HL-60/S4 treated with phorbol 12-myristate 13-acetate at 8.2 ng/mL for 4 days and 3 days (cell line): ENCODE results near the gene SCML1.

Source experiments
- in situ Hi-C: fragments of 300-500 bp; cut with MboI; formaldehyde crosslinking; loops from 2 replicates; pipeline ENCODE4 v1.15.0; 2022; ENCODE audit warnings: low sequenced_read_pairs

Gene SCML1

DNA sequence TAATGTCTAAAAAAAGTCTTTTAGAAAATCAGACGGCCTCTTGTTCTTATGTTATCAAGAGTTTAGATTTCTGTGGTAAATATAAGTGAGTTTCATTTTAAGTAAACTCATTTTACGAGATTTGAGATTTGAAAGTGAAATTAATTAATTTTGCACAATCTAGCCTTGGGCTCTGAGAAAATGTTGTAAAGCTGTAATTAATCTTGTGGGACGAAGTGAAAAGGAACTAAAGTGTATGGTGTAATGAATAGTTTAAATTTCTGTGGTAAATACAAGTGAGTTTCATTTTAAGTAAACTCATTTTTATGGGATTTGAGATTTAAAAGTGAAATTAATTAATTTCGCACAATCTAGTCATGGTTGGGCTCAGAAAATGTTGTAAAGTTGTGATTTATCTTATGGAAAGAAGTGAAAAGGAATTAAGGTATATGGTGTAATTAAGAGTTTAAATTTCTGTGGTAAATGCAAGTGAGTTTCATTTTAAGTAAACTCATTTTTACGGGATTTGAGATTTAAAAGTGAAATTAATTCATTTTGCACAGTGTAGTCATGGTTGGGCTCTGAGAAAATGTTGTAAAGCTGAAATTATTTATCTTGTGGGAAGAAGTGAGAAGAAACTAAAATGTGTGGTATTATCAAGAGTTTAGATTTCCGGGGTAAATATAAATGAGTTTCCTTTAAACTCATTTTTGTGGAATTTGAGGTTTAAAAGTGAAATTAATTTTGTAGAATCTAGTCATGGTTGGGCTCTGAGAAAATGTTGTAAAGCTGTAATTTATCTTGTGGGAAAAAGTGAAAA is 1.6 kb downstream of the SCML1 start:
- in situ Hi-C loops, result no loop called here

DNA sequence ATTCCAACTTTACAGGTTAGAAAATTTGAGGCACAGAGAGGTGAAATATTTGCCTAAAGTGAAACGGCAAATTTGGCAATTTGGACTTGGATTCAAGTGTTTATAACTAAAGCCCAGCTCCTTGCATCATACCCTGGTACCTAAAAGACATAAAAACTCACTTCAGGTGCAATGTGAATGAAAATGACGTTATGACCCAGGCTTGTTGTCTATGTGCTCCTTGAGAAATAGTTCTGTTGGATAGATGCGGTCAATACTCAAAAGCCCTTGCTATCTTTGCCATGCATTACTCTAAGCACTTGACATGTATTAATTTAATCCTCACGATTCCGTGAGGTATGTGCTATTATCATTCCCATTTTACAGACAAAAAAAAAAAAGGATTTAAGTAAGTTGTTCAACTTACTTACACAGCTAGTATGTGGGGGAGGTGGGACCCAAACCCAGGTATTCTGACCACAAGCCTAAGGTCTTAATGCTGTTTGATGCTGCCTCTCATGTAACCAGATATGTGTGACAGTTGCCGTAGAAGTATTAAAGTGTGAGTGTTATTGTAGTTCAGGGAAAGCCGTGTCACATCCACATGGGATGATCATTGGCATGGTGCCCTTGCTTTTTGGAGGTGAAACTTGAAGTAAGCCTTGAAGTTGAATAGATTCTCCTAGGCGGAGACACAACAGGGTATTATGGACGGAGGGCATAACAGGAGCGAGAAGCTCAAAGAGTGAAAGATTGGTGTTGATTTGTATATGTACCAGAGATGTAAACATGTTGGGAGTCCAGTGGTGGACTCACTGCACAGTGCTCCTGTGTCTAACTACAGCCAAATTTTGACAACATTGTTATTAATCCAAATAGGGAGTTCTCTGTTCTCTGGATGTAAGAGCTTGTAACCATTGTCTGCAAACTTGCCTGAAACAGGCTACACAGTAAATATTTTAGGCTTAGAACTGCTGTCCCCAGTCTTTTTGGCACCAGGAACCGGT is 3.1 kb downstream of the SCML1 start:
- in situ Hi-C loops, result no loop called here

DNA sequence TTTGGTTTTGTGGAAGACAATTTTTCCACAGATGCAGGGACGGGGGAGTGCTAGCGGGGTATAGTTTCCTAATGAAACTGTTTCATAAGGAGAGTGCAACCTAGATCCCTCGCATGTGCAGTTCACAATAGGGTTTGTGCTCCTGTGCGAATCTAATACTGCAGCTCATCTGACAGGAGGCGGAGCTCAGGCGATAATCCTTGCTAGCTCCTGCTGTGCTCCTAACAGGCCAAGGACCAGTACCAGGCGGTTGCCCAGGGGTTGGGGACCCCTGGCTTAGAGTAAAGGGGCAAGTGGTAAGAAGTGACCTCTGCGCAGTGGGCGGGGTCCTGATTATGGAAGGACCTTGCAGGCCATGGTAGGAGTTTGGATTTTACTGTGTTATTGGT is 3.8 kb downstream of the SCML1 start:
- in situ Hi-C loops, result no loop called here

DNA sequence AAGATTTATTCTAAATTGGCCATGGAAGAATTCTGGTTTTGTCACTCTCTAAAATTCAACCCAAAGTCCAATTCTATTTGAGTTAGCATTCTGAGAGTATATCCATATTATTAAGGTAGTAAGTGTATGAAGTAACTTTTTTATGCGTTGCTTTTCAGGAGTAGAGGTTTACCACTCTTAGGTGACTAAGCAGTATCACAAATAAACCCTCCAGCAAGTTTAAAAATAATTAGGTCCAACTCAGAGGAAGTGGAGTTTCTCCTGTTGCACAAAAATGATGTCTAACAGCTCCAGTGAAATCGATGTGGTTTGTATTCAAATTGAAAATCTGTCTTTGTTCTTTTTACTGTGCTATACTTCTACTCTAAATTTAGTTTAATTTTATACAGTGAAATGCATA is 6.6 kb downstream of the SCML1 start:
- in situ Hi-C loops, result no loop called here

DNA sequence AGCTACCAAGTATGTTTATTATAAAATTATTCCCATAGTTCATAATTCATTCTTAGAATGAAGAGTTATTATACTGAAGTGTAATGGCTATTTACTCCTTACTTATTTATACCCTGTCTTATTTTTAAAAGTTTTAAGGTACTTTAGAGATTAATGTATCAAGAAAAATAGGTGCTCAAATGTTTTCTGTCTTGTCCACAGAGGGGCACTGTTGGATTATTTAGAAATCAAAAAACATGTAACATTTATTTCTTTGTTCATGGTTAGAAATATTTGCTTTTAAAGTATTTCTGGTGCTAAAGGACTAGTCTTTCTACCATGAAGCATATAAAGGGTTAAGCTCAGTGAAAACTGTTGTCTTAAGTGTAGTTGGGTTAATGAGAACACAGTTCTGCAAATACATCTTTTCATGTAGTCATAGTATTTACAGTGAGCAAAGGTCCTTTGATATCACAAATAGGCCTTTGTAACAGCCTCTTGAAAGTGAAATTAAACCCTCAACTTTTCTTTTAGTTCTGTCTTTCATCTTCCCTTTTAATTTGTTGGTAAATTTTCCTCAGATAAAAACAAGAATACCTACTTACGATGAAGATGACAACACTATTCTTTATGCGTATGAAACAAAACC is 7.7 kb downstream of the SCML1 start:
- in situ Hi-C loops, result no loop called here

DNA sequence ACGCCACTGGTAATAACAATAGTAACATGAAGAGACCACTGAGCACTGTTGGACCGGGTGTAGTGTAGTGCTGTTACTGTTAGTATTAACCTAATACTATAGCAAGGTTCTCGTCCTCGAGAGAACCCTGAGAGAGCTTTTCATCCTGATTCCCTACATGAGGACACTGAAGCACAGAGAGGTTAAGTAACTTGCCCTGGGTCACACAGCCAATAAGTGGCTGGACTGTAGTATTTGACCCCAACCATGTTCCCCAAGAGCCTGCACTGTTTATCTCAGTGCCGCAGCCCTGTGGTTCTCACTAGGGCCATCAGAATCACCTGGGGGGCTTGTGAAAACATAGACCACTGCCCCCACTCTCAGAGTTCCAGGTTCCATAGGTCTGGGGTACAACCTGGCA is 10.4 kb downstream of the SCML1 start:
- in situ Hi-C loops, result no loop called here

DNA sequence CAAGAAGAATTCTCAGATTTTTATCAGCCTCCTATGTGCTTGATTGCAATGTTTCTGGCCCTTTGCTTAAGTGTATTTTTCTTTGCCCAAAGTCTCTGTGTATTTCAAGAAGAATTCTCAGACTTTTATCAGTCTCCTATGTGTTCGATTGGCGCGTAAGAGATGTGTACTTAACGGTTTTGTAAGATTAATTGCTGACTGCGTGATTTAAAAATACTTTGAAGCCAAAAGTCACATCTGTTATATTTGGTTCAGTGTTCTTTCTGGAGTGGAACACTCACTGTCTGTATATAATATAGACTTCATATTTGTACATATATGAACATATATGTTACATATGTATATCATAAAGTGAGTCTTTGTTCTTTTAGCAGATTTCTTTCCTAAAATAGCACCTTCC is 11.4 kb downstream of the SCML1 start:
- in situ Hi-C loops, result no loop called here

DNA sequence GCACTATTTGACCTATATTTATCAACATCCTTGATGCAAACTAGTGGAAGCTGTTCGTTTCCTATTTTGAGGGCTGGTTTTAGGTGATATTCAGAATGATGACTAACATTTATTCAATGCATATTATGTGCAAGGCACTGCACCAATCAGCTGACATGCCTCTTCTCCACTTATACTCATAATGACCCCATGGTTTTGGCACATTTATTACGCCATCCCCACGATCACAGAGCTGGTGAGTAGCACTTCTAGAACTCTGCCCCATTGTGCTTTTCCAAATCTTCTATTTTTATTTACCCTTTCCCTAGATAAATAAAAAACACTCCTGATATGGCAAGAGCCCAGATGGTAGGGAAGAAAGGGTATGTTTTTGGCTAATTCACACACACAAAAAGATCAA is 13.1 kb downstream of the SCML1 start:
- in situ Hi-C loops, result no loop called here

DNA sequence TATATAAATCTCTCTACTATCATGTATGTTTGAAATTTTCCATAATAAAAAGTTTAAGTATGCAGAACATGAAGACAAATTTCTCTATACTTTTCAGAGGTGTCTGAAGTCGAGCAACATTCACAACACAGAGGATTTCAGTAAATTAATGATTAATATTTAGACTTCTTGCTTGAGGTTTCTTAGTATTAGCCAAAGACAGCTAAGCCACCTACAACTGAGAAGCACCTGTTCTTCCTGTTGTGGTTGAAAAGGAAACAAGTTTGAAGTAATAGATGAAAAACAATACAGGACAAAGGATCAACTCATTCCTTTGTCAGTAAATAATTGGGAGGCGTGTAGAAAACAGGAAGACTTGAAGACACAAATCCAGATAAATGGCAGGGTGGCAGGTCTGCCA is 21.1 kb downstream of the SCML1 start:
- in situ Hi-C loops, result no loop called here

DNA sequence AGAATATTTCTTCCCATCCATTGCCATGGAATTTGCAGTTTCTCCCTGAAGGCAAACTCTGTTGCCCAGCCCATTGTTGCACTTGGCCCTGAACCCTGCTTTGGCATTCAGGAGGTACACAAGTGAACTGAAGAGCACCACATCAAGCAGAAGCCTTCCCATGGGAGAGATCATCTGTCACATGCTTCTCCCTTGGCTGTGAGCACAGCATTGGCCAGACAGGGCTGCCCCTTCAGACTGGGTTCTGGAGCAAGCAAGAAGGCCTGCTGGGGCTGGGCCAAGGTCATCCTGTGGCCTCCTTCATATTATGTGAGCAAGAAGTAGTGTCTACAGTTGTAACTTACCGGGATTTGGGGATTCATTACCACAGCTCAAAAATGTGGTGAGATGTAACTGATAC is 22.7 kb downstream of the SCML1 start:
- in situ Hi-C loops, result no loop called here

DNA sequence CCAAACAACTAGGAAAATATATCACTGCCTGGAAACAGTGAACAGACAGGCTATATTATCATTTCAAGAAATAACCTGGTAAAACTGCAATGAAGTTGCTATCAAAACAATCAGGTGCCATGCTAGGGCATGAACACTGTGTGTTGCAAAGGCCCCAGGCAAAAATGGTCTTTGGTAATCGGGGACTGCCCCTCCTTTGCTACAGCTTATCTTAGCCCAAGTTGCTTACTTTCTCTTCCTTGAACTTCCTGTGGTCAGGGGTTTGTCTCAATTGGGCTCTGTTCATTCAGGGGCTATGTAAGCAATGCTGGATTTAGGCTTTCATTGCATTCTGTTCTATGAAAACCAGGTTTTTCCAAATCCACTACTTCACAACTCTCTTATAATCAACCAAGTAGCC is 30.4 kb downstream of the SCML1 start:
- in situ Hi-C loops, result no loop called here

DNA sequence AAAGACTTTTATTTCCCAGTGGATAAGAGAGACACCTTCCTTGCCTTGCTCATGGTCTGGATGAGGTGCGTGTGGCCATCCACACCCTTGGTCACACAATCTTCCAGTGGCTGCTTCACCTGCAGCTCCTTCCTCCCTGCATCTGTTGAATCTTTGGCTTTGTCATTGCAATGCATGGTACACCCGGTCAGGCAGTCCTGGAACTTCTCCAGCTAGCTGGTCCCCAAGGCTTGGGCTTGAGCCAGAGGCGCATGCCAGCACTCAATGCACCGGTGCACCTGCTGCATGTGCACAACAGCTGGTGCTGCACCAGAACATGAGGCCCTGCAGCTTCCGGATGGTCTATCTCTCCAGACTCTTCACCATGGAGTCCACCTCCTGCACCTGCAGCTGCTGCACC is 31.7 kb downstream of the SCML1 start:
- in situ Hi-C loops, result no loop called here

DNA sequence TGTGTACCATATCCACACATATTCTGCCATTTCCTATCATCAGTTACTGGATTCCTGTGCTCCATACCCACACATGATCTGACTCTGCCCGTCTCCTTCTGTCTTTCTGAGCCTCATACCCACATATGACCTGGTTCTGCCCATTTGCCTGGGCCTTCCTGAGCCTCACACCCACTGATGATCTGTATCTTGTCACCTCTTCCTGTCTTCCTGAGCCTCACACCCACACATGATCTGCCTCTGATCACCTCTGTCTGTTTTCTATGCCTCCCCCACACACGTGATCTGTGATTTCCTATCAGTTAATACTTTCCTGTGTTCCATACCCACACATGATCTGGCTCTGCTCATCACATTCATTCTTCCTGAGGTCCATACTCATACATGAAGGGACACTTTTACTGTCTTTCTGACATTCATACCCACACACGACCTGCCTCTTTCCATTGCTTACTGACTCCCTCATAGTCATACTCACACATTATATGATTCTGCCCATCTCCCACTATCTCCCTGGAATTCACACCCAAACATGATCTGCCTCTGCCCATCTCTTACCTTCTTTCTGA is 32.5 kb downstream of the SCML1 start:
- in situ Hi-C loops, result no loop called here

DNA sequence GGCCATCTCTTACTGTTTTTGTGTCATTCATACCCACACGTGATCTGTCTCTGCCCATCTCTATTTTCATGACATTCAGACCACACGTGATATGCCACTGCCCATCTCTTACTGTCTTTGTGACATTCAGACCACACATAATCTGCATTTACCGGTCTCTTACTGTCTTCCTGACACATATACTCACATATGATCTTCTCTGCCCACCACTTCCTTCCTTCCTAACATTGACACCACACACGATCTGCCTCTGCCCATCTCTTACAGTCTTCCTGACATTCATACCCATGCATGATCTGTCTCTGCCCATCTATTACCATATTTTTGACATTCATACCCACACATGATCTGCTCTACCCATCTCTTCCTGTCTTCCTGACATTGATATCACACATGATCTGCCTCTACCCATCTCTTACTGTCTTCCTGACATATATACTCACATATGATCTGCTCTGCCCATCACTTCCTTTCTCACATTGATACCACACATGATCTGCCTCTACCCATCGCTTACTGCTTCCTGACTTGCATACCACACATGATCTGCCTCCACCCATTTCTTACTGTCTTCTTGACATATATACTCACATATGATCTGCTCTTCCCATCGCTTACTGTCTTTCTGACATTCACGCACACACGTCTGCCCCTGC is 36.1 kb downstream of the SCML1 start:
- in situ Hi-C loops, result no loop called here

DNA sequence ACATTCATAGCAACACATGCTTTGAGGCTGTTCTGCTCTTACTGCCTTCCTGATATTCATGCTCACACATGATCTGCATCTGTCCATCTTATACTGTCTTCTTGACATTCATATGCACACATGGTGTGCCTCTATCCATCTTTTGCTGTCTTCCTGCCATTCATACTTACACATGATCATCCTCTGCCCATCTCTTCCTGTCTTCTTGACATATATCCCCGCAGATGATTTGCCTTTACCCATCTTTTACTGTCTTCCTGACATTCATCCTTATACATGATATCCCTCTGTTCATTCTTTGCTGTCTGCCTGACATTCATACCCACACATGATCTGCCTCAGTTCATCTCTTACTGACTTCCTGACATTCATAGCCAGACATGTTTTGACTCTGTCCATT is 36.8 kb downstream of the SCML1 start:
- in situ Hi-C loops, result no loop called here

DNA sequence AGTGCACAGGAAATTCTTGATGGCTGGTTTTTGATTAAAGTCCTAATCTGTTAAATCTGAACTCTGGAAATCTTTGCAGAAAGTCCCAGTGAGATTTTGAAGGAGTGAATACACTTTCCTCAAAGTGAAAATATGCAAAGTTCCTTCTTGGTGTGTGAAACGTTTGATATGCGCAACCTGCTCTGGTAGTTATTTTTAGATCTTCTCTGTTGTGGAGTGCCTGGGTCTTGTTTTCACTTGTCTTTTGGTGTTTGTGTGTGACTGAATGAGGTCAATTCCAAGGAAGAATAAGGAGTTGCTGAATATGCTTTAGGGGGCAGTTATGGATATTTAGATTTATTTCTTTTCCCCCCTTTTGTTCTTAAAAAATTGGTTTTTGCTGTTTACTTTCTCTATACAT is 41.7 kb downstream of the SCML1 start:
- in situ Hi-C loops, result loop anchor here (25.0 kb wide), 1 partner anchor 608 kb away; no protein-coding TSS in a partner anchor

DNA sequence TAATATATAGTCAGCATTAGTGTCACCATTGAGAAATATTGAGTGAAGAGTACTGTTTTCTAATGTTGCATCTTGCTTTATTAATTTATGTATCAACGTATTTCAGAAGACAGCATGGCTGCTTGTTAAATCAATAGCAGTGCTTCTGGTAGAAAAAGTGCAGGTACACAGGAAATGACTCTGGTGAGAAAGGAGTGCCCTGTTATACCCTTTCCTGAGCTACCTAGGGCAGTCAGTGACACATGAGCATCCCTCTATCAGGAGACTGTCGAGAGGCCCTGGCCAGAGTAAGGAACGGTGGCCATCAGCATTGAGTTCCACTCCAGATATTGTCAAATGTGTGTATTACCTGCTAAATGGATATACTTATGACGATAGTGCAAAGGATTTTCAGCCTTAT is 42.1 kb downstream of the SCML1 start:
- in situ Hi-C loops, result loop anchor here (25.0 kb wide), 1 partner anchor 608 kb away; no protein-coding TSS in a partner anchor

DNA sequence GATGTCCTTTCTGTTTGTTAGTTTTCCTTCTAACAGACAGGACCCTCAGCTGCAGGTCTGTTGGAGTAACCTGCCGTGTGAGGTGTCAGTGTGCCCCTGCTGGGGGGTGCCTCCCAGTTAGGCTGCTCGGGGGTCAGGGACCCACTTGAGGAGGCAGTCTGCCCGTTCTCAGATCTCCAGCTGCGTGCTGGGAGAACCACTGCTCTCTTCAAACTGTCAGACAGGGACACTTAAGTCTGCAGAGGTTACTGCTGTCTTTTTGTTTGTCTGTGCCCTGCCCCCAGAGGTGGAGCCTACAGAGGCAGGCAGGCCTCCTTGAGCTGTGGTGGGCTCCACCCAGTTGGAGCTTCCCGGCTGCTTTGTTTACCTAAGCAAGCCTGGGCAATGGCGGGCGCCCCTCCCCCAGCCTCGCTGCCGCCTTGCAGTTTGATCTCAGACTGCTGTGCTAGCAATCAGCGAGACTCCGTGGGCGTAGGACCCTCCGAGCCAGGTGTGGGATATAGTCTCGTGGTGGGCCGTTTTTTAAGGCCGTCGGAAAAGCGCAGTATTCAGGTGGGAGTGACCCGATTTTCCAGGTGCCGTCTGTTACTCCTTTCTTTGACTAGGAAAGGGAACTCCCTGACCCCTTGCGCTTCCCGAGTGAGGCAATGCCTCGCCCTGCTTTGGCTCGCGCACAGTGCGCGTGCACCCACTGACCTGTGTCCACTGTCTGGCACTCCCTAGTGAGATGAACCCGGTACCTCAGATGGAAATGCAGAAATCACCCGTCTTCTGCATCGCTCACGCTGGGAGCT is 49.5 kb downstream of the SCML1 start:
- in situ Hi-C loops, result loop anchor here (25.0 kb wide), 1 partner anchor 601 kb away; no protein-coding TSS in a partner anchor

DNA sequence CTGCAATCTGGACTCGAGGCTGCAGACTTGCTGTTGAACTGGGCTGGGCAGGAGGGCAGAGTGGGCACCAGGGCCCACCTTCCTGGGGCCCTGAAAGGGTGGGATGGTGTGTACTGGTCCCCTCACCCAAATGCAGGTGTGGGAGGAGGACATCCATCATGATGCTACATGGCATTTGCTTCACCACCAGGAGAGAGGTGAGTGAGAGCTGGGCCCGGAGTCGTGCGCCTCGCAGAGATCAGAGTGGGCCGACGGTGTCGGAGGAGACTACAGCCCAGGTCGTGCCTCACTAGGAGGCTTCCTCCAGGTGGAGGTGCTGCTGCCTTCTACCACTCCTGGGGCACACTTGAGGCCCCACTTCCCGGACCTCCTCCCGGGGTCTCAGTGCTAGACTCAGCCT is 50.3 kb downstream of the SCML1 start:
- in situ Hi-C loops, result loop anchor here (25.0 kb wide), 1 partner anchor 600 kb away; no protein-coding TSS in a partner anchor

DNA sequence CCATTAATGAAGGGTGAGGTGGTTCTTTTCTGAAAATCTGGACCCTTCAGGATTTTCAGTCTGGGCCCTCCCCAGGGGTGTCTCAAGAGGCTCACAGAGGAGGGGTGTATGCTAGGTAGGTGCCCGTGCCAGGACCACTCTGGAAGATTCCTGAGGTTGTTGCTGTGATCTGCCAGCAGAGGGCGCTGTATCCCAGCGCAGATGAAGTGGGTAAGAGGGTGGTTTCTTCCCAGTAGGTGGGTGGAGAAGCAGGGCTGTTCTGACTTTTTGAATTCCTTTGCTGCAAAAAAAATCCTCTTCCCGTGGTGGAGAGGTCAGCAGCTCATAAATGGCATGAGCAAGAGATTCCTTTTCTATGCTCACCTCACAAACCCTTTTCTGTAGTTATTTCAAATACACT is 51.1 kb downstream of the SCML1 start:
- in situ Hi-C loops, result loop anchor here (25.0 kb wide), 1 partner anchor 599 kb away; no protein-coding TSS in a partner anchor
